ENCODE data around the gene SOAT2.

- TF ChIP-seq, protein P1, sequence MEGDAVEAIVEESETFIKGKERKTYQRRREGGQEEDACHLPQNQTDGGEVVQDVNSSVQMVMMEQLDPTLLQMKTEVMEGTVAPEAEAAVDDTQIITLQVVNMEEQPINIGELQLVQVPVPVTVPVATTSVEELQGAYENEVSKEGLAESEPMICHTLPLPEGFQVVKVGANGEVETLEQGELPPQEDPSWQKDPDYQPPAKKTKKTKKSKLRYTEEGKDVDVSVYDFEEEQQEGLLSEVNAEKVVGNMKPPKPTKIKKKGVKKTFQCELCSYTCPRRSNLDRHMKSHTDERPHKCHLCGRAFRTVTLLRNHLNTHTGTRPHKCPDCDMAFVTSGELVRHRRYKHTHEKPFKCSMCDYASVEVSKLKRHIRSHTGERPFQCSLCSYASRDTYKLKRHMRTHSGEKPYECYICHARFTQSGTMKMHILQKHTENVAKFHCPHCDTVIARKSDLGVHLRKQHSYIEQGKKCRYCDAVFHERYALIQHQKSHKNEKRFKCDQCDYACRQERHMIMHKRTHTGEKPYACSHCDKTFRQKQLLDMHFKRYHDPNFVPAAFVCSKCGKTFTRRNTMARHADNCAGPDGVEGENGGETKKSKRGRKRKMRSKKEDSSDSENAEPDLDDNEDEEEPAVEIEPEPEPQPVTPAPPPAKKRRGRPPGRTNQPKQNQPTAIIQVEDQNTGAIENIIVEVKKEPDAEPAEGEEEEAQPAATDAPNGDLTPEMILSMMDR (IDR thresholded peaks at IDR 0.05), result no peak
- TF ChIP-seq POLR2A (IDR thresholded peaks at IDR 0.05), result no peak
Observed at GRCh38 chr12:53171725-53172329, 68.5 kb downstream of the SOAT2 start.
